Measurements from ENCODE around the gene NDUFA6. TPM values are rescaled to one million over a fixed set of nuclear protein-coding genes. Genes with fewer than 3 reads are reported as not detected.
"Not testable (repeated sequence)": the region's sequence is repeated elsewhere in the genome, so short reads cannot be mapped to it uniquely, and the experiment has no call there.

NDUFA6 gene
- total and polyA plus RNA-seq, 10 donors = 31.1 to 73.8 (median 38.7) TPM

GRCh38 chr22:42130639-42131431, 40.3 kb upstream of the NDUFA6 start, which contains the start of gene CYP2D6:
Gene CYP2D6, minus strand, starts transcription at chr22:42130810. Its CDS starts 19 bp downstream, at chr22:42130791.
- H3K9me3 ChIP-seq; H3K4me1 ChIP-seq; H3K4me3 ChIP-seq; intact Hi-C loops (cut with DNase I; ENCODE audit: low total_unique reads); H3K36me3 ChIP-seq; H3K27ac ChIP-seq; H3K27me3 ChIP-seq (replicated peaks in 1 of 7); DNase-seq: not testable (repeated sequence)
- 74 to 90% (median 84%) methylated on average over 6 to 13 of the region's 14 CpGs for WGBS, 5 donors
- TF ChIP-seq POLR2AphosphoS5 (IDR thresholded peaks at IDR 0.05) = peak in 1 of 3 donors; percentile 25

GRCh38 chr22:42130182-42130581, 39.6 kb upstream of the NDUFA6 start:
- H3K4me1 ChIP-seq; H3K4me3 ChIP-seq; DNase-seq; H3K27ac ChIP-seq; H3K36me3 ChIP-seq; intact Hi-C loops (cut with DNase I; ENCODE audit: low total_unique reads); H3K27me3 ChIP-seq (replicated peaks in 1 of 7); H3K9me3 ChIP-seq: not testable (repeated sequence)
- 0 to 46% (median 10%) methylated on average over 1 of the region's 7 CpGs for WGBS, 5 donors

GRCh38 chr22:42128776-42129694, 38.5 kb upstream of the NDUFA6 start:
- intact Hi-C loops (cut with DNase I; ENCODE audit: low total_unique reads); H3K9me3 ChIP-seq; H3K36me3 ChIP-seq; DNase-seq; H3K27ac ChIP-seq; H3K27me3 ChIP-seq (replicated peaks in 1 of 7); H3K4me1 ChIP-seq; H3K4me3 ChIP-seq: not testable (repeated sequence)
- WGBS, 5 donors = 69 to 90% (median 73%) methylated on average over 55 to 65 of the region's 65 CpGs
- peak in 2 of 3 donors; percentile 22 to 33 for TF ChIP-seq POLR2AphosphoS5 (IDR thresholded peaks at IDR 0.05)

- H3K4me1 ChIP-seq; DNase-seq; H3K36me3 ChIP-seq; H3K27ac ChIP-seq; H3K4me3 ChIP-seq; intact Hi-C loops (cut with DNase I; ENCODE audit: low total_unique reads); H3K27me3 ChIP-seq (replicated peaks in 1 of 7); H3K9me3 ChIP-seq: not testable (repeated sequence)
- 83 to 93% (median 90%) methylated on average over 7 to 13 of the region's 13 CpGs for WGBS, 5 donors
These were observed 37.4 kb upstream of the NDUFA6 start for GRCh38 chr22:42128007-42128406.

GRCh38 chr22:42127606-42128005, 37.0 kb upstream of the NDUFA6 start:
- intact Hi-C loops (cut with DNase I; ENCODE audit: low total_unique reads) = no loop called here
- peak in 1 of 3 donors; percentile 7 for TF ChIP-seq POLR2AphosphoS5 (IDR thresholded peaks at IDR 0.05)
- no peak for TF ChIP-seq CTCF (IDR thresholded peaks at IDR 0.05 in 8 of 11, conservative IDR thresholded peaks at IDR 0.05 in 3 of 11)
- H3K27ac ChIP-seq = no peak overlapping the region
- H3K36me3 ChIP-seq = peaks cover 0 to 7% (median 0%) of the 10 kb centered on the region in 6 donors
- 86 to 97% (median 89%) methylated on average over 4 to 16 of the region's 16 CpGs for WGBS, 5 donors
- DNase-seq = no peak
- no peak overlapping the region for H3K4me3 ChIP-seq
- no peaks in the 10 kb centered on the region for H3K9me3 ChIP-seq
- no peaks in the 10 kb centered on the region for H3K4me1 ChIP-seq
- H3K27me3 ChIP-seq (replicated peaks in 1 of 7) = peaks cover 0 to 3% (median 0%) of the 10 kb centered on the region in 7 donors

- WGBS, 5 donors = no CpG with 5 or more reads among the region's 4 CpGs
- DNase-seq; H3K27ac ChIP-seq; H3K36me3 ChIP-seq; intact Hi-C loops (cut with DNase I; ENCODE audit: low total_unique reads); H3K9me3 ChIP-seq; H3K4me3 ChIP-seq; H3K27me3 ChIP-seq (replicated peaks in 1 of 7): not testable (repeated sequence)
- peaks cover 3 to 22% (median 16%) of the 10 kb centered on the region in 6 donors for H3K4me1 ChIP-seq
These were observed 33.0 kb upstream of the NDUFA6 start for GRCh38 chr22:42123529-42123928.

GRCh38 chr22:42120231-42121021, 29.9 kb upstream of the NDUFA6 start:
- Histone ChIP-seq H3K4me1 (peaks cover 3 to 22% (median 16%) of the 10 kb centered on the region in 6 donors), H3K27ac (peak overlapping the region in 2 of 8 donors; percentile 23 to 48), H3K9me3 (peaks cover 0 to 14% (median 10%) of the 10 kb centered on the region in 8 donors), H3K4me3 (peak overlapping the region in 2 of 8 donors; percentile 4 to 34)
- H3K36me3 ChIP-seq; DNase-seq; intact Hi-C loops (cut with DNase I; ENCODE audit: low total_unique reads); H3K27me3 ChIP-seq (replicated peaks in 1 of 7): not testable (repeated sequence)
- 19 to 38% (median 32%) methylated on average over 15 of the region's 15 CpGs for WGBS, 5 donors

Data from spleen (tissue), 11 donors.